NCI-H524 (cell line): Measurements from ENCODE around the gene GABBR2.
A peak's percentile ranks its signal among the peaks of the same experiment; 100 is the strongest.

Source experiments
- DNase-seq, 2 experiments: peaks; one replicate each; lab custom pipeline; 2025; lab: John Stamatoyannopoulos, UW

Gene GABBR2

GRCh38 chr9:98708933-98709911, at the start of gene GABBR2:
GABBR2 (minus strand) TSS chr9:98708935; CDS start chr9:98708737, 198 bp downstream.
- peak; percentile 70 to 82 for DNase-seq

- DNase-seq: peak in 1 of 2 experiments; percentile 9
Observed at GRCh38 chr9:98755006-98755618, 46.4 kb upstream of the GABBR2 start.

GRCh38 chr9:98751210-98751609, 42.5 kb upstream of the GABBR2 start:
- DNase-seq: no peak

GRCh38 chr9:98750364-98751060, 41.8 kb upstream of the GABBR2 start:
- no peak for DNase-seq

GRCh38 chr9:98747476-98747875, 38.7 kb upstream of the GABBR2 start:
- no peak for DNase-seq

- peak; percentile 94 for DNase-seq
Observed at GRCh38 chr9:98745470-98745869, 36.7 kb upstream of the GABBR2 start.

GRCh38 chr9:98743818-98744611, 35.3 kb upstream of the GABBR2 start:
- no peak for DNase-seq

- DNase-seq: no peak
Observed at GRCh38 chr9:98743329-98743728, 34.6 kb upstream of the GABBR2 start.

GRCh38 chr9:98742325-98743280, 33.9 kb upstream of the GABBR2 start:
- peak; percentile 34 to 74 for DNase-seq

GRCh38 chr9:98740226-98740881, 31.6 kb upstream of the GABBR2 start:
- no peak for DNase-seq

- DNase-seq: no peak
Observed at GRCh38 chr9:98738741-98739140, 30.0 kb upstream of the GABBR2 start.

- DNase-seq: no peak
Observed at GRCh38 chr9:98736226-98736625, 27.5 kb upstream of the GABBR2 start.

- no peak for DNase-seq
Observed at GRCh38 chr9:98732801-98733200, 24.1 kb upstream of the GABBR2 start.

GRCh38 chr9:98732091-98732490, 23.4 kb upstream of the GABBR2 start:
- DNase-seq: no peak

- DNase-seq: no peak
Observed at GRCh38 chr9:98730871-98731270, 22.1 kb upstream of the GABBR2 start.

- DNase-seq: no peak
Observed at GRCh38 chr9:98728500-98728899, 19.8 kb upstream of the GABBR2 start.

- DNase-seq: peak in 1 of 2 experiments; percentile 17
Observed at GRCh38 chr9:98727428-98727827, 18.7 kb upstream of the GABBR2 start.

- peak; percentile 32 to 79 for DNase-seq
Observed at GRCh38 chr9:98726735-98727134, 18.0 kb upstream of the GABBR2 start.

GRCh38 chr9:98724810-98725530, 16.2 kb upstream of the GABBR2 start:
- peak in 1 of 2 experiments; percentile 27 for DNase-seq
